B cell (primary cell): ENCODE data around the gene PHC2.

ENCODE experiments used
- EZH2 ChIP-seq: IDR thresholded peaks from 2 replicates; pipeline ENCODE4 v1.6.1; 2012; ENCODE audit warnings: borderline replicate concordance, low read depth, mild to moderate bottlenecking, moderate library complexity, low read length; ENCODE audit not compliant: insufficient read depth, poor library complexity, severe bottlenecking
- TF ChIP-seq, protein P1 (sequence below): fragments of 200-600 bp; IDR thresholded peaks from one replicate; pipeline ENCODE4 v1.8.0; 2022; ENCODE audit warnings: antibody characterized with exemption, mild to moderate bottlenecking

DNA sequence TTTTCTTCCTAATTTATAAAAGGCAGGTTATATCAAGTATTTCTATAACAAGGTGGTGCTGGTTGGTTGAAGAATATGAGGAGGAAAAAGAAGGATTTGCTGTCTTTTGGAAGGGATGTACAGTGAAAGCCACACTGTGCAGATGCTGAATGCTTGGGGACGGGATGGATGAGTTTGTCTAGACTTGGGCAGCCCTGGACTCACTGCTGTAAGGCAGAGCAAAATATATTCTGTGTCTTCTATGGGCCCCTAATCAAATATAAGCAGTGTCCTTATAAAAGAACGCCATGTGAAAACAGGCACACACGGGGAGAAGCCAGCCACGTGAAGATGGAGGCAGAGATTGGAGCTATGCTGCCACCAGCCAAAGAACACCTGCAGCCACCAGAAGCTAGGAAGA, 47.4 kb downstream of the PHC2 start:
- TF ChIP-seq, protein P1, sequence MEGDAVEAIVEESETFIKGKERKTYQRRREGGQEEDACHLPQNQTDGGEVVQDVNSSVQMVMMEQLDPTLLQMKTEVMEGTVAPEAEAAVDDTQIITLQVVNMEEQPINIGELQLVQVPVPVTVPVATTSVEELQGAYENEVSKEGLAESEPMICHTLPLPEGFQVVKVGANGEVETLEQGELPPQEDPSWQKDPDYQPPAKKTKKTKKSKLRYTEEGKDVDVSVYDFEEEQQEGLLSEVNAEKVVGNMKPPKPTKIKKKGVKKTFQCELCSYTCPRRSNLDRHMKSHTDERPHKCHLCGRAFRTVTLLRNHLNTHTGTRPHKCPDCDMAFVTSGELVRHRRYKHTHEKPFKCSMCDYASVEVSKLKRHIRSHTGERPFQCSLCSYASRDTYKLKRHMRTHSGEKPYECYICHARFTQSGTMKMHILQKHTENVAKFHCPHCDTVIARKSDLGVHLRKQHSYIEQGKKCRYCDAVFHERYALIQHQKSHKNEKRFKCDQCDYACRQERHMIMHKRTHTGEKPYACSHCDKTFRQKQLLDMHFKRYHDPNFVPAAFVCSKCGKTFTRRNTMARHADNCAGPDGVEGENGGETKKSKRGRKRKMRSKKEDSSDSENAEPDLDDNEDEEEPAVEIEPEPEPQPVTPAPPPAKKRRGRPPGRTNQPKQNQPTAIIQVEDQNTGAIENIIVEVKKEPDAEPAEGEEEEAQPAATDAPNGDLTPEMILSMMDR, result no peak
- TF ChIP-seq EZH2, result no peak
